ENCODE measurements around the gene SLC39A6.
"Not testable (repeated sequence)": the region's sequence is repeated elsewhere in the genome, so short reads cannot be mapped to it uniquely, and the experiment has no call there.

SLC39A6 gene

DNA sequence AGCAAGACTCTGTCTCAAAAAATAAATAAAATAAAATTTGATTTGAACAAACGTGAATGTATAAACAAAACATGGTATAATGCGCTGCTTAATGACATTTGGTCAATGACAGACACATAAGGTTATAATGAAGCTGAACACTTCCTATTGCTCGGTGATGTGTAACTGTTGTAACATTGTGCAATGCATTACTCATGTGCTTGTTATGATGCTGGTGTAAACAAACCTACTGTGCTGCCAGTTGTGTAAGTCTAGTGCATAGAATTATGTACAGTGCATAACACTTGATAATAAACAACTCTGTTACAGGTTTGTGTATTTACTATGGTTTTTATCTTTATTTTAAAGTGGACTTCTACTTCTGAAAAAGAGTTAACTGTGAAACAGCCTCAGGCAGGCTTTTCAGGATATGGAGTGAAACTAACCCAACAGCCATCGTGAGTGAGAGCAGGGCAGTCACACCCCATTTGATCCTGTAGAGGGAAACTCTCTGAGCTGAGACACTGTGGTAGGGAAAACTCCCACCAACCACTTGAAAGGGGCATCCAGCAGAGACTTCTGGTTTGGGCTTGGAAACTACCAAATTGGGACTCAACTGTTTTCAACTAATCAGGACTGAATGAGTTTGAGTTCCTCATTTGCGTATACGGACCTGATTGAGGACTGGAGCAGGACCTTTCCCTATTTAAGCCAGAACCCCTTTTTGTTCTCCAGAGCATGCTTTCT, 53.1 kb downstream of the SLC39A6 start:
- Histone ChIP-seq H3F3A (ENCODE audit: low read depth) (no peaks in the 10 kb centered on the region), H3K9me2 (replicated peaks; ENCODE audit: low read depth, low read length) (no peaks in the 10 kb centered on the region), H3K27me3 (ENCODE audit: insufficient read depth, low read length, poor library complexity, severe bottlenecking) (peaks cover 10% of the 10 kb centered on the region), H3K36me3 (ENCODE audit: insufficient read depth, low read length) (no peaks in the 10 kb centered on the region), H3K4me3 (ENCODE audit: low read length, poor library complexity, severe bottlenecking) (no peak overlapping the region), H3K9me3 (ENCODE audit: insufficient read depth, low read depth, low read length) (peaks cover 5% of the 10 kb centered on the region; the same call in 1 of the 2 replicates), H3K4me1 (ENCODE audit: insufficient read depth, low read length, poor library complexity, severe bottlenecking) (no peaks in the 10 kb centered on the region), H3K4me2 (ENCODE audit: low read depth, low read length, poor library complexity, severe bottlenecking) (no peak overlapping the region), H3K79me2 (ENCODE audit: insufficient read depth, low read length) (no peaks in the 10 kb centered on the region), H3K9ac (ENCODE audit: low read depth, low read length, poor library complexity, severe bottlenecking) (no peak overlapping the region), H2AFZ (ENCODE audit: low read length) (no peak overlapping the region), H4K20me1 (ENCODE audit: insufficient read depth, low read length, poor library complexity, severe bottlenecking) (no peaks in the 10 kb centered on the region)
- no peak for TF ChIP-seq EZH2phosphoT487 (IDR thresholded peaks at IDR 0.05; ENCODE audit: borderline replicate concordance)
- no peak for TF ChIP-seq CTCF (conservative IDR thresholded peaks at IDR 0.05; ENCODE audit: low read length)

- H3K4me2 ChIP-seq (ENCODE audit: low read depth, low read length, poor library complexity, severe bottlenecking) = no peak overlapping the region
- H3K27me3 ChIP-seq (ENCODE audit: insufficient read depth, low read length, poor library complexity, severe bottlenecking) = peaks cover 26% of the 10 kb centered on the region
- no peaks in the 10 kb centered on the region for H3F3A ChIP-seq (ENCODE audit: low read depth)
- H3K36me3 ChIP-seq (ENCODE audit: insufficient read depth, low read length) = no peaks in the 10 kb centered on the region
- TF ChIP-seq CTCF (conservative IDR thresholded peaks at IDR 0.05; ENCODE audit: low read length) = no peak
- TF ChIP-seq EZH2phosphoT487 (IDR thresholded peaks at IDR 0.05; ENCODE audit: borderline replicate concordance) = no peak
- H3K4me1 ChIP-seq (ENCODE audit: insufficient read depth, low read length, poor library complexity, severe bottlenecking) = no peaks in the 10 kb centered on the region
- no peaks in the 10 kb centered on the region for H3K79me2 ChIP-seq (ENCODE audit: insufficient read depth, low read length)
- no peak overlapping the region for H3K9ac ChIP-seq (ENCODE audit: low read depth, low read length, poor library complexity, severe bottlenecking)
- H3K9me3 ChIP-seq (ENCODE audit: insufficient read depth, low read depth, low read length) = no peaks in the 10 kb centered on the region
- H3K4me3 ChIP-seq (ENCODE audit: low read length, poor library complexity, severe bottlenecking) = no peak overlapping the region
- no peaks in the 10 kb centered on the region for H3K9me2 ChIP-seq (replicated peaks; ENCODE audit: low read depth, low read length)
- H2AFZ ChIP-seq (ENCODE audit: low read length) = no peak overlapping the region
- H4K20me1 ChIP-seq (ENCODE audit: insufficient read depth, low read length, poor library complexity, severe bottlenecking) = no peaks in the 10 kb centered on the region
Measured at GRCh38 chr18:36074435-36074834, 54.7 kb downstream of the SLC39A6 start.

- Histone ChIP-seq H3F3A (ENCODE audit: low read depth) (no peaks in the 10 kb centered on the region), H3K36me3 (ENCODE audit: insufficient read depth, low read length) (no peaks in the 10 kb centered on the region), H3K9ac (ENCODE audit: low read depth, low read length, poor library complexity, severe bottlenecking) (no peak overlapping the region), H3K4me2 (ENCODE audit: low read depth, low read length, poor library complexity, severe bottlenecking) (no peak overlapping the region), H3K79me2 (ENCODE audit: insufficient read depth, low read length) (no peaks in the 10 kb centered on the region), H3K27me3 (ENCODE audit: insufficient read depth, low read length, poor library complexity, severe bottlenecking) (peaks cover 31% of the 10 kb centered on the region), H3K9me2 (replicated peaks; ENCODE audit: low read depth, low read length) (no peaks in the 10 kb centered on the region), H3K4me1 (ENCODE audit: insufficient read depth, low read length, poor library complexity, severe bottlenecking) (no peaks in the 10 kb centered on the region), H4K20me1 (ENCODE audit: insufficient read depth, low read length, poor library complexity, severe bottlenecking) (no peaks in the 10 kb centered on the region), H2AFZ (ENCODE audit: low read length) (no peak overlapping the region), H3K4me3 (ENCODE audit: low read length, poor library complexity, severe bottlenecking) (no peak overlapping the region), H3K9me3 (ENCODE audit: insufficient read depth, low read depth, low read length) (no peaks in the 10 kb centered on the region)
- TF ChIP-seq EZH2phosphoT487 (IDR thresholded peaks at IDR 0.05; ENCODE audit: borderline replicate concordance) (no peak), CTCF (conservative IDR thresholded peaks at IDR 0.05; ENCODE audit: low read length) (no peak)
Measured at GRCh38 chr18:36073676-36074075, 55.5 kb downstream of the SLC39A6 start.

GRCh38 chr18:36072406-36072805, 56.7 kb downstream of the SLC39A6 start:
- peaks cover 31% of the 10 kb centered on the region for H3K27me3 ChIP-seq (ENCODE audit: insufficient read depth, low read length, poor library complexity, severe bottlenecking)
- not testable (repeated sequence) for H3K36me3 ChIP-seq (ENCODE audit: insufficient read depth, low read length); H4K20me1 ChIP-seq (ENCODE audit: insufficient read depth, low read length, poor library complexity, severe bottlenecking); H3K79me2 ChIP-seq (ENCODE audit: insufficient read depth, low read length); H3K4me2 ChIP-seq (ENCODE audit: low read depth, low read length, poor library complexity, severe bottlenecking); H2AFZ ChIP-seq (ENCODE audit: low read length); H3K9me3 ChIP-seq (ENCODE audit: insufficient read depth, low read depth, low read length); H3K4me3 ChIP-seq (ENCODE audit: low read length, poor library complexity, severe bottlenecking); H3K9me2 ChIP-seq (replicated peaks; ENCODE audit: low read depth, low read length); H3F3A ChIP-seq (ENCODE audit: low read depth); H3K4me1 ChIP-seq (ENCODE audit: insufficient read depth, low read length, poor library complexity, severe bottlenecking); H3K9ac ChIP-seq (ENCODE audit: low read depth, low read length, poor library complexity, severe bottlenecking)

Data from Loucy (cell line).